GM18517 (cell line): Measurements from ENCODE around the gene UBC.
"Not testable (repeated sequence)": the region's sequence is repeated elsewhere in the genome, so short reads cannot be mapped to it uniquely, and the experiment has no call there.

Experiments
- ATAC-seq: cut with Tn5 transposase; IDR thresholded peaks from one replicate; pipeline ENCODE4 v1.9.1; 2021; ENCODE audit warnings: mild to moderate bottlenecking, moderate library complexity; ENCODE audit not compliant: unreplicated experiment

UBC gene

GRCh38 chr12:124938108-124938507, 23.7 kb upstream of the UBC start:
- ATAC-seq, result no peak

GRCh38 chr12:124931528-124931927, 17.1 kb upstream of the UBC start:
- ATAC-seq, result not testable (repeated sequence)

- no peak for ATAC-seq
These were observed 16.1 kb upstream of the UBC start for GRCh38 chr12:124930586-124930985.

- ATAC-seq, result no peak
These were observed 15.4 kb upstream of the UBC start for GRCh38 chr12:124929649-124930419.

DNA sequence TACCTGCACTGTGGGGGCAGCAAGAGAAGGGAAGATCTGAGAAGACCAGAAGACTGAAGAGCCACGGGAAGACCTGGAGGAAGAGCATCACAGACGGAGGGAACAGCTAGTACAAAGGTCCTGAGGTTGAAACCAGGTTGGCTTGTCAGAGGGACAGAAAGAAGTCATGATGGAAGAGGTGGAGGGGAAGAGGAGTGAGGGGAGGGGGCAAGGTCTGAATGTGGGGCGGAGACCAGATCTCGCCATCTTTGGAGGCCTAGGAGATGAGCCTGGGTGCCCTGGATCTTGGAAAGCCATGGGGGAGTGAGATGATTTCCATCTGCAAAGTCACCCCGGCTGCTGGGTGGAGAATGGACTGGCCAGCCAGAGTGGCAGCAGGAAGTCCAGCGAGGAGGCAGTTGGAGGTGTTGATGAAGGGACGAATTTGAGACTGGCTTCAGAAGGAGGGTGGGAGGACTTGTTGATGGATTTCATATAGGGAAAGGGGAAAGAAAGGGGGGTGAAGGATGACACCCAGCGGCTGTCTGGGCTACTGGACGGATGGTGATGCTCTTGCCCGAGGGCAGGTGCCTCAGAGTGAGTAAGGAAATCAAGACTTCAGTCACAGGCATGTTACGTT, 14.6 kb upstream of the UBC start:
- no peak for ATAC-seq

GRCh38 chr12:124928095-124928911, 13.9 kb upstream of the UBC start:
- ATAC-seq, result peak; percentile 47

GRCh38 chr12:124927201-124928094, 13.0 kb upstream of the UBC start:
- ATAC-seq, result peak; percentile 71

GRCh38 chr12:124925782-124926181, 11.3 kb upstream of the UBC start:
- not testable (repeated sequence) for ATAC-seq

GRCh38 chr12:124925117-124925516, 10.7 kb upstream of the UBC start:
- ATAC-seq, result no peak

GRCh38 chr12:124923905-124924734, 9.7 kb upstream of the UBC start:
- ATAC-seq, result no peak

DNA sequence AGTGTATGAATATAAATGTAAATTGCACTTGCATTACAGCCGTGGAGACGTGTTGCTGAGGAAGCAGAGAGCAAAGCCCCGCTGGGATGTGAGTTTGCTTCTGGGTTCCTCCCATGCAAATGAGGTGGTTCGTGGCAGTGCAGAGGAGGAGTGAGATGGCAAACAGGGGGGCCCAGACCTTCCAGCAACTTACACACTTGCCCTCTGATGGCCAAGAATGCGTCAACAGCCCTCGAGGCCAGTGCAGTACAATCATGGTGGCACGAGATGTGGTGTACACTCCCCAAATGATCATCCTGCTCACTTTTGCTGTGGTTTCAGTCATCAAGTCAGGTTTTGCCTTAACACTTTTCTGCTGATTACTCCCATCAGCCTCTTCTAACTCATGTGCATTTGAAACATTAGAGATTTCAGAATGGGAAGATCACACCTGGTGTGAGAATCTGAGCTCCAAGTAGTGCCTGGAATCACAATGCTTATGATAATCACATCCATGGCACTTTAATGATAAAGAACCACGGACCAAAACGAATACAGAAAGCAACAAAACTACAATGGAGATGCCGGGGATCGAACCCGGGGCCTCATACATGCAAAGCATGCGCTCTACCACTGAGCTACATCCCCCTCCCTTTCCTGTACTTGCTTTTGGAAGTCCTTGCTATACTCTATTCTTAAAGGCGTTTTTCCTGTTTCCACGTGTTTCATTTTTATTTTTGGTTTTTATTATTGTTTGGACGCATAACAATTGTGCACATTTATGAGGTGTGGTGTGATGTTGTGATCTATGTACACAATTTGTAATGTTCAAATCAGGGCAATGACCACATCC, 7.0 kb upstream of the UBC start:
- ATAC-seq, result peak; percentile 34

DNA sequence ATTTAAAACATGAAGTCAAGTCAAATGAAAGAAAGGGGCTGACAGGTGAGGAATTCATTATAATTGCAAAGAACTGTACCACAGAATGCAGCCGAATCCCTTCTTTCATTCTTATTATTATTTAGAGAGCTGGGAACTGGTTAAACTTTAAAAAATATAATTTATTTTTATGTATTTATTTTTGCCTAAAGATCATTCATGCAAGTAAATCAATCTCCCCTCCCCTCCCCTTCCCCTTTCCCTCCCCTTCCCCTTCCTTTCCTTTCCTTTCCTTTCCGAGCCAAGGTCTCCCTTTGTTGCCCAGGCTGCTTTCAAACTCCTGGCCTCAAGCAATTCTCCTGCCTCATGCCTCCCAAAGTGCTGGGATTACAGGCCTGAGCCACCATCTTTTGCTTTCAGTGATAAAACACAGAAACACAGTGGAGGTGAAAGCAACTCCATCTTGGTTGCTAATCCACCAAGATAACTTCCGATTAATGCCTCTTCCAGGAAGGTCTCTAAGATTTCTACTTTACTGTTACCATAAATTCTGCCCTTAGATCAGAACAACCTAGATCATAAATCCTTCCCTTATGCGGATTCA, 6.0 kb upstream of the UBC start:
- ATAC-seq, result no peak

- no peak for ATAC-seq
These were observed 5.3 kb upstream of the UBC start for GRCh38 chr12:124919521-124920352.

- ATAC-seq, result not testable (repeated sequence)
These were observed 4.2 kb upstream of the UBC start for GRCh38 chr12:124918622-124918988.

DNA sequence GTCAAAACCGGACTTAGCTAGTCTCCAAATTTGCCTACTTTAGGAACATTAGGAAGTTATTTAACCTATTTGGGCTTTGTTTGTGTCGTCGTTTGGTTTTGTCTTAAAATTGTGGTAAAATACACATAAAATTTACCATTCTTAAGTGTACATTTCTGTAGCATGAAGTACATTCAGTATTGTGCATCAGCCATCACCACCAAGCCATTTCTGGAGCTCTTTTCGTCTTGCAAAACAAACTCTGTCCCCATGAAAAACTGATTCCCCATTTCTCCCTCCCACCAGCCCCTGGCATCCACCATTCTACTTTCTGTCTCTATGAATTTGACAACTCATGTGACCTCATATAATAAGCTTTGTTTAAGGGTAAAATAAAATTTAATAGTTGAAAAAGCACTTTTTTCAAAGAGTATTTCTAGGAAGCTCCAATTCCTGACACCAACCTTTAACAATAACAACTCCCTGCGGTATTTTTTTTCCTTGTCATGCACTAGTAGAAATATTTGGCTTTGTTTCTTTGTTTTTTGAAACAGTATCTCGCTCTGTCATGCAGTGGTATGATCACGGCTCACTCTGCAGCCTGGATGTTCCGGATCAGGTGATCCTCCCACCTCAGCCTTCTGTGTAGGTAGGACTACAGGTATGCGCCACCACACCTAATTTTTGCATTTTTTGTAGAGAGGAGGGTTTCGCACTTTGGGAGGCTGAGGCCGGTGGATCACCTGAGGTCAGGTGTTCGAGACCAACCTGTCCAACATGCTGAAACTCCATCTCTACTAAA, 3.6 kb upstream of the UBC start:
- ATAC-seq, result no peak

GRCh38 chr12:124917135-124917840, 2.8 kb upstream of the UBC start:
- ATAC-seq, result peak; percentile 30
